ENCODE measurements around the gene LTBP4. TPM values are rescaled to one million over a fixed set of nuclear protein-coding genes. Genes with fewer than 3 reads are reported as not detected.
"Not testable (repeated sequence)": the region's sequence is repeated elsewhere in the genome, so short reads cannot be mapped to it uniquely, and the experiment has no call there.

The LTBP4 gene
- total RNA-seq, 1 experiment from 2014 or later: 4.7 TPM

DNA sequence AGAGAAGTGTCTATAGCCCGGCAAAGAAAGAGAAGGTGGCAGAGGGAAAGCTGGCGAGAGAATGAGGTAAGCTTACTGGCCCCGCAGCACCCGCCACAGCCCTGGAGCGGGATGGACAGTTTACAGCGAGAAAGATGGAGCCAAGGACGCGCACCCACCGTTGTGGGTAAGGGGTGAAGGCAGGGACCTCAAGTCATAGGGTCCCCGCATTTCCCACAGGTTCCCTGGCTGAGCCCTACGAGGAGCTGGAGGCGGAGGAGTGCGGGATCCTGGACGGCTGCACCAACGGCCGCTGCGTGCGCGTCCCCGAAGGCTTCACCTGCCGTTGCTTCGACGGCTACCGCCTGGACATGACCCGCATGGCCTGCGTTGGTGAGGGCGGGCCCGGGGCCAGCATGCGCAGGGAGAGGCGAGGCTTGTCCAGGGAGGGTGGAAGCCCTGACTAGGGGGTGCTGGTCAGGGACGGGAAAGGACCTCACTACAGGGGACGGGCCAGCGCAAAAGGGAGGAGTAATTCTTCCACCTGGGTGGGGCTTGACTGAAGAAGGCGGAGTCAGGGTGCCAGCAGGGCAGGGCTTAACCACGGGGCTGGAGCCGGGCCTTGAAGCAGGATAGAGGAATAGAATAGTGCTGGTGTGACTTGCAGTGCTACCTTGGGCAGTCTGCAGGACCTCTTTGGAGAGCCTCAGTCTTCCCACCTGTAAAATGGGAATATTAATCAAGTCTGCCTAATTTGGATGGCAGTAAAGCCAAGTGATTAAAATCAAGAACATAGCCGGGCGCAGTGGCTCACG, 26.5 kb downstream of the LTBP4 start:
- DNase-seq (ENCODE audit: low spot score): no peak

DNA sequence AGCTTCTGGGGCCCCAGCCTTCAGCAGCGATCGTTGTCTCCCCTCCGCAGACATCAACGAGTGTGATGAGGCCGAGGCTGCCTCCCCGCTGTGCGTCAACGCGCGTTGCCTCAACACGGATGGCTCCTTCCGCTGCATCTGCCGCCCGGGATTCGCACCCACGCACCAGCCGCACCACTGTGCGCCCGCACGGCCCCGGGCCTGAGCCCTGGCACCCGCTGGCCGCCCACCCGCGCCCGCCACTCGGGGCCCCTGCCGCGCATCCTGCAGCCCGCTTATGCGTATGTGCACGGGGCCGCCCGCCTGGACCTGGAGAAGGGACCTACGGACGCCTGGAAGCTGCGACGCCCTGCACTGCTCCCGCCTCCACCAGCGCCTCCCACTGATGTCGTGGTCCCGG, 28.2 kb downstream of the LTBP4 start:
- DNase-seq (ENCODE audit: low spot score): no peak

GRCh38 chr19:40630571-40631160, 29.5 kb downstream of the LTBP4 start:
- DNase-seq (ENCODE audit: low spot score): no peak

DNA sequence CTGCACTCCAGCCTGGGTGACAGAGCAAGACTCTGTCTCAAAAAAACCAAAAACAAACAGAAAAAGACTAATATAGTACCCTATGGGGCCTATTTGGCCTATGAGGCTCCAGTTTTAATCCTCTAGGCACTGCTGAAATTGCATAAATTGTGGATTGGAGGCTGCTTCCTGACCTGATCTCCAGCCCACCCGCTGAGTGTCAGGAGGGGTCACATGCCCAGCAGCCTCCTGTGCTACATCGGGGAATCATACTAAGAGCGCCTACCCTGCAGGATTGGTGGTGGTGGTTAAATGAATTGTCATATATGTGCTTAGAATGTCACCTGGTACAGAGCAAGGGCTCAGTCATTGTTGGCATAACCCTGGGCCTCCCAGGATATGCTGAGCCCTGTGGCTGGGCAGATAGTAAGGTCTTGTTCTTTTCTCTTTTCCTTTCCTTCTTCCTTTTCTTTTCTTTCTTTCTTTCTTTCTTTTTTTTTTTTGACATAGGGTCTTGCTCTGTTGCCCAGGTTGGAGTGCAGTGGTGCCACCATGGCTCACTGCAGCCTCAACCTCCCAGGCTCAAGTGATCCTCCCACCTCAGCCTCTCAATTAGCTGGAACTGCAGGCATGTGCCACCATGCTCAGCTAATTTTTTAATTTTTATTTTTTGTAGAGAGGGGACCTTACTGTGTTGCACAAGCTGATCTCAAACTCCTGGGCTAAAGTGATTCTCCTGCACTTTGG, 31.3 kb downstream of the LTBP4 start:
- DNase-seq (ENCODE audit: low spot score): no peak

DNA sequence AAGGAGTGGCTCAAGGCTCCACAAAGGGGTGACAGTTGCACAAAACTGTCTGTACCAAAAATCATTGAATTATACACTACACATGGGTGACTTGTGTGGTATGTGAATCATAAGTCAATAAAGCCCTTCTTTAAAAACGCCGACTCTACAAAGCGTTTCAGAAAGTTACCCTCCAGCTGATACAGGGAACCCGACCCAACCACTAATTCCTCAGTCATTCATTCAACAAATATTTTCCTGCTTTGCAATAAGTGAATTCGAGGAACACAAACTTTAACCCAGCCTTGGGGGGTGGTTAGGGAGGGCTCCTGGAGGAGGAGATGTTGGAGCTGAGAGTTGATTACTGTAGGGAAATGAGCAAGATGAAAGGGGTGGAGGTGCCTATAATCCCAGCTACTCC, 32.0 kb downstream of the LTBP4 start:
- DNase-seq (ENCODE audit: low spot score): no peak

DNA sequence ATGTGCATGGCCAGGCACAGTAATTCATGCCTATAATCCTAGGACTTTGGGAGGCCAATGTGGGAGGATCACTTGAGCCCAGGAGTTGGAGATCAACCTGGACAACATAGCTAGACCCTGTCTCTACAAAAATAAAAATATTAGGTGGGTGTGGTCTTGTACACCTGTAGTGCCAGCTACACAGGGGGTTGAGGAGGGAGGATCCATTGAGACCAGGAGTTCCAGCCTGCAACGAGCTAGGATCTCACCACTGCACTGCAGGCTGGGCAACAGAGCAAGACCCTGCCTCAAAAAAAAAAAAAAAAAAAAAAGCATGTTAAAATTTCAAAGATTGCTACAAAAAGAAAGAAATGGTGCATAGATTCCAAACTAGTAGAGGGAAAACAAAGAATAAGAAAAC, 37.2 kb downstream of the LTBP4 start:
- DNase-seq (ENCODE audit: low spot score): no peak

GRCh38 chr19:40639638-40639982, 38.4 kb downstream of the LTBP4 start:
- no peak for DNase-seq (ENCODE audit: low spot score)

DNA sequence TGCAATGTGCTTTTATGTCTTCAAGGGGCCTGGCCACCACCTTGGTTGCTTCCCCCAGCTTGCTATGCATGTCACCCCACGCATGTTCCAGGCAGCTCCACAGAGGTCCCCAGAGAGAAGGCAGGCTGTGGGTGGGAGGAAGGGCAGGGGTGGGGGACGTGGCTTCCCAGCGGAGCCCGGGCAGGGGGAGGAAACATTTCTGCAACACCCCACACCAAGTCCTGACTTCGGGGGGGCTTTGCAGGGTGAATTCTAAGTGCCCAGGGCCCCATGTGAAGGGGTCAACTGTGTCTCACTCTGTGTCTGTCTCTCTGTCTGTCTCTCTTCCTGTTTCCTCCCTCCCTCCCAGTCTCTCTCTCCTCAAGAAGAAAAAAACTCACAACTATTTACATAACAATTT, 39.6 kb downstream of the LTBP4 start:
- no peak for DNase-seq (ENCODE audit: low spot score)

- DNase-seq (ENCODE audit: low spot score): no peak
Measured at GRCh38 chr19:40641281-40641680, 40.1 kb downstream of the LTBP4 start.

DNA sequence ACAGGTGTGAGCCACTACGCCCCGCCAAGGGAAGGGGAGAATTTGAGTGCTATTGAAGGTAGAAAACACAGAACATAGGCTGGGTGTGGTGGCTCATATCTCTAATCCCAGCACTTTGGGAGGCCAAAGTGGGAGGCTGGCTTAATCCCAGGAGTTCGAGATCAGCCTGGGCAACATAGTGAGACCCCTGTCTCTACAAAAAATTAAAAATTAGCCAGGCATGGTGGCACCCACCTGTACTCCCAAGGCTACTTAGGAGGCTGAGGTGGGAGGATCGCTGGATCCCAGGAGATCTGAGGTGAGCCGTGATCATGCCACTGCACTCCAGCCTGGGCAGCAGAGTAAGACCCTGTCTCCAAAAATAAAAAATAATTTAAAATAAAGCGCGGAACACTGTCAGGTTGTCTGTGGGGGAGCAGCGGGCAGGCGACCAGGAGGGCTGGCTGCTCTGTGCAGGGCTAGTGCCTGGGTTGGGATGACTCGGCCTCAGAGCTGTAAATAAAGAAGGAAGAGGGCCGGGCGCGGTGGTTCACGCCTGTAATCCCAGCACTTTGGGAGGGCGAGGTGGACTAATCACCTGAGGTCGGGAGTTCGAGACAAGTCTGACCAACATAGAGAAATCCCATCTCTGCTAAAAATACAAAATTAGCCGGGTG, 41.0 kb downstream of the LTBP4 start:
- no peak for DNase-seq (ENCODE audit: low spot score)

DNA sequence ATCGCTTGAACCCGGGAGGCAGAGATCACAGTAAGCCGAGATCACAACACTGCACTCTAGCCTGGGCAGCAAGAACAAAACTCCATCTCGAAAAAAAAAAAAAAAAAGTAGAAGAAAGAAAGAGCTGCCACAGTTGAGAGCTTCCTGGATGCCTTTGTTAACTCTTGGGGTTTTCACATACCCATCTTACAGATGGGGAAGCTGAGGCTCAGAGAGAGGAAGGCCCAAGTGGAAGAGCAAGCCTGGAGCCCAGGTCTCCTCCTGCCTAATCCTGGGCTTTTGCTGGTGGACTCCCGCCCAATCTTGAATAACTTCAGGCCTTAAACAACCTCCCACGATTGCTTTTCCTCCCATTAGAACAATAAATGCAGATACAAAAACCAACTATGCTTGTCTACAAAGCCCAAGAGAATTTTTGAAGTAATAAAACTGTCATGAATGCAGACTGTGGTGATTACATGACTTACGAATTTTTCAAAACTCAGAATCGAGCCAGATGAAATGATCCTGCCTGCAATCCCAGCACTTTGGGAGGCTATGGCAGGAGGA, 41.7 kb downstream of the LTBP4 start:
- DNase-seq (ENCODE audit: low spot score): no peak

- DNase-seq (ENCODE audit: low spot score): no peak
Measured at GRCh38 chr19:40646743-40647254, 45.6 kb downstream of the LTBP4 start.

DNA sequence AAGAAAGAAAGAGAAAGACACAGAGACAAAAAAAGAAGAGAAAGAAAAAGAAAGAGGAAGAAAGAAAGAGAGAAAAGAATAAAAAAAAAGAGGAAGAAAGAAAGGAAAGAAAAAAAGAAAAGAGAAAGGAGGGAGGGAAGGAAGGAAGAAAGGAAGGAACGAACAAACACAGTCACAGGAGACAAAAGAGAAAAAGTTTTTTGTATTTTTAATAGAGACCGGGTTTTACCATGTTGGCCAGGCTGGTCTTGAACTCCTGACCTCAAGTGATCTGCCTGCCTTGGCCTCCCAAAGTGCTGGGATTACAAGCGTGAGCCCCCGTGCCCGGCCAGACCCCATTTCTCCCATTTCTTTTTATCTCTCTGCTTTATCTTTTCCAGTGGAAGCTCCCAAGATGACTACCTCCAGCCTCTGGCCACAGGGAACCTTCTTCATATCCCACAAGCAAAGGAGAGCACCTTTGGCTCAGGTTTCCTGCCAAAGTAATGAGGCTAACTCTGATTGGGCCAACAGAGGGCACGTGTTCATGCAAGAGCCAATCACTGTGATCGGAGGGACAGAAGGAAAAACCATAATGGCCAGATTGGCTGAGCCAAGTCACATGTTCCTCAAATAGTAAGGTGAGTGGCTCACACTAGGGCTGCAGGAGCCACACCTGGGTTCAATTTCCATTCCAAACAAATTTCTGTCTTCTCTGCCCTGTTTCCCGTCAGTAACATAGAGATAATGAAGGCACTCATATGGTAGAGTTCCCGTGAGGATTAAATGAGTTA, 48.9 kb downstream of the LTBP4 start:
- not testable (repeated sequence) for DNase-seq (ENCODE audit: low spot score)

DNA sequence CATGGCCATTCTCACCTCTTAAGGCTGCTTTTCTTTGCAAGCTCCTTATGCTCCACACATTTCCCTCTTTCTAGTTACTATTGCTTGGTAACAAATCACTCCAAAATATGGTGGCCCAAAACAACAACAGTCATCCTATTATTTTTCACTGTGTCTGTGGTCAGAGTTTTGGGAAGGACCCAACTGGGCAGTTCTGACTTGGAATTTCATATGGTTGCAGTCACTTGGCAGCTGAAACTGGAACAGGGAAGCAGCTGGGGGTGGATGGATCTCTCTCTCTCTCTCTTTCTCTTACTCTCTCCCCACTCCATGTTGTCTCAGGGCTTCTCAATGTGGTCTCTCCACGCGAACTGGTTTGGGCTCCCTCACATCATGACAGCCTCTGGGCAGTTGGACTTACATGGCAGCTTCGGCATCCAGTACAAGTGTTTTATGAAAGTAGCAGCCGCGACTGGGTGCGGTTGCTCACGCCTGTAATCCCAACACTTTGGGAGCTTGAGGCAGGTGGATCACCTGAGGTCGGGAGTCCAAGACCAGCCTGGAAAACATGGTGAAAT, 49.7 kb downstream of the LTBP4 start:
- no peak for DNase-seq (ENCODE audit: low spot score)

- DNase-seq (ENCODE audit: low spot score): not testable (repeated sequence)
Measured at GRCh38 chr19:40652303-40652702, 51.1 kb downstream of the LTBP4 start.

GRCh38 chr19:40655684-40656083, 54.5 kb downstream of the LTBP4 start:
- DNase-seq (ENCODE audit: low spot score): not testable (repeated sequence)

GRCh38 chr19:40658031-40658430, 56.9 kb downstream of the LTBP4 start:
- DNase-seq (ENCODE audit: low spot score): no peak

- no peak for DNase-seq (ENCODE audit: low spot score)
Measured at GRCh38 chr19:40659116-40659515, 57.9 kb downstream of the LTBP4 start.

GRCh38 chr19:40659566-40659965, 58.4 kb downstream of the LTBP4 start:
- no peak for DNase-seq (ENCODE audit: low spot score)

DNA sequence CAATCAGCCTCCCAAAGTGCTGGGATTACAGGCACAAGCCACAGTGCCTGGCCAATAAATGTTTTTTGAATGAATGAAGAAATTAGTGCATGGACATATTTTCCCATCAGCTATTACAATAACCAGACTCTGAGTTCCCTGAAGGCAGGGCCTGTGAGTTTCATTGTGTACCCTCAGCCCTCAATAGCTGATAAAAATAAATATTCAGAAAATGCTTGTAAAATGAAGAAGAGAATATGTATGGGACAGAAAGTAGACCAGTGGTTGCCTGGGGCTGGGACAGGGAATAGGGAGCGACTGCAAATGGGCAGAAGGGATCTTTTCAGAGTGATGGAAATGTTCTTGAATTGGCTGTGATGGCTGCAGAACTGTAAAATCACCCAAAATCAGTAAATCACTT, 60.4 kb downstream of the LTBP4 start:
- no peak for DNase-seq (ENCODE audit: low spot score)
